ENCODE results near the gene SLC16A5.
A peak's percentile ranks its signal among the peaks of the same experiment; 100 is the strongest.

The SLC16A5 gene

DNA sequence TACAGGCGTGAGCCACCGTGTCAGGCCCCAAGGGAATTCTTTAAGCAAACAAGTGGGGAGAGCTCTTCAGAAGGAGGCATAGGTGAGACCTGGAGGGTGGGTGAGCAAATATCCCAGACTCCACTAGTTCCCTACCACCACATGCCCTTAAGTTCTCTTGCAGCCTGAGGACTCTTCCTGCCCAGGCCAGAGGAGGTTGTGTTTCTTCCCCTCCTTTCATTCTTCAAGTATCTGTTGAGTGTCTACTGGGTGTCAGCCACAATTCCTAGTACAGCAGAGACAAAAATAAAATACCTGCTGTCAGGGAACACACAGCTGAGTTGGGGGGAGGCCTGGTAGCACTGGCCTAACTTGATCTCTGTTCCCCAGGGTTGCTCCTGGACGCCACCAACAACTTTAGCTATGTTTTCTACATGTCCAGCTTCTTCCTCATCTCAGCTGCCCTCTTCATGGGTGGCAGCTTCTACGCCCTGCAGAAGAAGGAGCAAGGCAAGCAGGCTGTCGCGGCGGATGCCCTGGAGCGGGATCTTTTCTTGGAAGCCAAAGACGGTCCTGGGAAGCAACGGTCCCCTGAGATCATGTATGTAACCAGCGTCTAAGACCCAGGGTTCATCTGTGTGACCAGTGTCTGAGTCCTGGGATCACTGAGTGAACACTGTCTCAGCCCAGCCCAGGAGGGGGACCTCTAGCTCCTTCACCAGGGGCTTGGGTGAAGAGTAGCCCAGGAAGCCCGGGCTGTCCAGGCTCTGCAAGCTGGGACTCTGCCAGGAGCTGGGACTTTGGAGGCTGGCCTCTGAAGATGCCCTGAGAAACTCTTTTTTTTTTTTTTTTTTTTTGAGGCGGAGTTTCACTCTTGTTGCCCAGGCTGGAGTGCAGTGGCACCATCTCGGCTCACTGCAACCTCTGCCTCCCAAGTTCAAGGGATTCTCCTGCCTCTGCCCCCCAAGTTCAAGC lies 16.1 kb downstream of the SLC16A5 start:
- no peak overlapping the region for H3K27ac ChIP-seq
- DNase-seq = no peak
- H3K36me3 ChIP-seq (replicated peaks) = no peaks in the 10 kb centered on the region
- no peak overlapping the region for H3K4me3 ChIP-seq (ENCODE audit: low read depth, low read length)
- in situ Hi-C loops (cut with HindIII; ENCODE audit: low pct_ligation_motif_present, low sequenced_read_pairs) = no loop called here
- H3K27me3 ChIP-seq (replicated peaks) = no peaks in the 10 kb centered on the region
- no peak for TF ChIP-seq CTCF (IDR thresholded peaks at IDR 0.05; ENCODE audit: low read depth, low read length, missing control alignments)

DNA sequence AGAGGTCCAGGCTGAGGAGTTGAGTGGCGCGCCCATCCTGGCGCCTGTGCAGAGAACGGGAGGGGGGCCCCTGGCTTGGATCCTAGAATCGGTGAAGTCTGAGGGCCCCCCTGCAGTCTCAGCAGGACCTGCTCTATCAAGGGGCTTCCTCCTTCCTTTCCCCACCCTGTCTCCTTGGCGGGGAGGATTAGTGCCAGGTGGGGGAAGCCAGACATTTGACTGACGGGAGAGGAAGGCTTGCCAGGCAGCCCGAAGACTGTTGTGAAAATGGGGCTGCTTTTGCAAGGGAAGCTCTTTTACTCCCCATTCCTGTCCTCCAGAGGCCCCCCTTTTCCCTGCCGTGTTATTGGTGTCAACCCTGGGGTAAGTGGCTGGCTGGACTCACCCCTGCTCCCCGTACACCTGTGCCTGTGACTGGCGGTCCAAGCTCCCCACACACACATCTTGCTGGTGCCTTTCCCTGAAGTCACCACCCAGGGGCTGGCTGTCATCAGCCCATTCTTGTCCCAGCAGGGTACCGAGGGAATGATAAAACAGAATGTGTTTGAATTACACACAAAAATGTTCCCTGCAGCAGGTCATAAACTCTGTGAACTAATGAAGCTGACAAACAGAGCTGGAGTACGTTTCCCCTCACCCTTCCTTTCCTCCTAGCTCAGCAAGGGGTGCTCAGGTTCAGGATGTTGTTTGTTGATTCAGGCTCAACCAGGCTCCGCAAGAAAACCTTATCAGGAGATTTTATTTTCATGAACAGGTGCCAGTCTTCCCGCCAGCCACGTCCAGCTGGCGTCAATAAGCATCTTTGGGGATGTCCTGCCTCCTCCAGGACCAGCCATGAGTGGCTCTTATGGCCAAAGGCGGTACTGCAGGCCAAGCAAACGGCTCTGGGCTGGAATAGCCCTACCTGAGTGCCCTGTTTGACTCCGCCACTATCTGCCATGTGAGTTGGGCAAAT lies 17.6 kb downstream of the SLC16A5 start:
- Histone ChIP-seq H3K4me3 (ENCODE audit: low read depth, low read length) (no peak overlapping the region), H3K27ac (no peak overlapping the region), H3K36me3 (replicated peaks) (no peaks in the 10 kb centered on the region), H3K27me3 (replicated peaks) (no peaks in the 10 kb centered on the region)
- in situ Hi-C loops (cut with HindIII; ENCODE audit: low pct_ligation_motif_present, low sequenced_read_pairs) = no loop called here
- TF ChIP-seq CTCF (IDR thresholded peaks at IDR 0.05; ENCODE audit: low read depth, low read length, missing control alignments) = peak; percentile 86
- DNase-seq = peak; percentile 22

DNA sequence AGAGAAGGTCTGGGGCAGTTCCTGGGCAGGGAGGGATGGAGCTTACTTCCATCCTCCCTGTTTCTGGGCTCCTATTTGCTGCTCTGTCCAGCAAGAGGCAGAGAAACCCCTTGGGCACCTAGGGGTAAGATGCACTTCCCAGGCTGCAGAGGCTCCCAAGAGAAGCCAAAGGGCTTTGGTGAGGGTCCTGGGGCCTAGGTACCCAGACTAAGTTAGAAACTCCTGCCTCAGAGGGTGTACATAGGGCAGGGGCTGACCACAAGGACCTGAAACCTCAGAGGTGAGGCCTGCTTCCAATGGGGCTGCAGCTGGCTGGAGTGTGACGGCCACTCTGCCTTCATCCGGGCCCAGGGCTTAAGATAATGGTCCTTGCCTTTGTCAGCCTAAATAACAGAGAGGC lies 20.4 kb downstream of the SLC16A5 start:
- Histone ChIP-seq H3K4me3 (ENCODE audit: low read depth, low read length) (no peak overlapping the region), H3K36me3 (replicated peaks) (no peaks in the 10 kb centered on the region), H3K27ac (no peak overlapping the region), H3K27me3 (replicated peaks) (no peaks in the 10 kb centered on the region)
- no peak for TF ChIP-seq CTCF (IDR thresholded peaks at IDR 0.05; ENCODE audit: low read depth, low read length, missing control alignments)
- in situ Hi-C loops (cut with HindIII; ENCODE audit: low pct_ligation_motif_present, low sequenced_read_pairs) = no loop called here
- DNase-seq = no peak

DNA sequence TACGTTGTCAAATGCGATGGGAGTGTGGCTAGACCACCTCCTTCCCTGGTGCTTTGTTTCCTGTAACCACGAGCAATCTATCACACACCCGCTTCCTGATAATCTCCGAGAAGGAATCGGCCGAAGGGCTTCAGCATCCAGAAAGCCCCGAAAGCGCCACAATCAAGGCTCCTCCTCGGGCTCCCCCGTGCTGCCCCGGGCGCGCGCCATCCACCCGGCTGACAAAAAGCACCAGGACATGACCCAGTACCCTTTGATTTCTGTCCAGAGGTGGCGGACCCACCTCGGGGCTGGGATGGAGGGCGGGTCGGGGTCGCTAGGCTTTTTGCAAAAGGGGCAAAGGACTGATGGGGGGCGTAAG lies 21.3 kb downstream of the SLC16A5 start:
- no peak overlapping the region for H3K27ac ChIP-seq
- DNase-seq = no peak
- peak overlapping the region; percentile 76 for H3K4me3 ChIP-seq (ENCODE audit: low read depth, low read length)
- no peaks in the 10 kb centered on the region for H3K27me3 ChIP-seq (replicated peaks)
- no peak for TF ChIP-seq CTCF (IDR thresholded peaks at IDR 0.05; ENCODE audit: low read depth, low read length, missing control alignments)
- no peaks in the 10 kb centered on the region for H3K36me3 ChIP-seq (replicated peaks)
- in situ Hi-C loops (cut with HindIII; ENCODE audit: low pct_ligation_motif_present, low sequenced_read_pairs) = no loop called here

DNA sequence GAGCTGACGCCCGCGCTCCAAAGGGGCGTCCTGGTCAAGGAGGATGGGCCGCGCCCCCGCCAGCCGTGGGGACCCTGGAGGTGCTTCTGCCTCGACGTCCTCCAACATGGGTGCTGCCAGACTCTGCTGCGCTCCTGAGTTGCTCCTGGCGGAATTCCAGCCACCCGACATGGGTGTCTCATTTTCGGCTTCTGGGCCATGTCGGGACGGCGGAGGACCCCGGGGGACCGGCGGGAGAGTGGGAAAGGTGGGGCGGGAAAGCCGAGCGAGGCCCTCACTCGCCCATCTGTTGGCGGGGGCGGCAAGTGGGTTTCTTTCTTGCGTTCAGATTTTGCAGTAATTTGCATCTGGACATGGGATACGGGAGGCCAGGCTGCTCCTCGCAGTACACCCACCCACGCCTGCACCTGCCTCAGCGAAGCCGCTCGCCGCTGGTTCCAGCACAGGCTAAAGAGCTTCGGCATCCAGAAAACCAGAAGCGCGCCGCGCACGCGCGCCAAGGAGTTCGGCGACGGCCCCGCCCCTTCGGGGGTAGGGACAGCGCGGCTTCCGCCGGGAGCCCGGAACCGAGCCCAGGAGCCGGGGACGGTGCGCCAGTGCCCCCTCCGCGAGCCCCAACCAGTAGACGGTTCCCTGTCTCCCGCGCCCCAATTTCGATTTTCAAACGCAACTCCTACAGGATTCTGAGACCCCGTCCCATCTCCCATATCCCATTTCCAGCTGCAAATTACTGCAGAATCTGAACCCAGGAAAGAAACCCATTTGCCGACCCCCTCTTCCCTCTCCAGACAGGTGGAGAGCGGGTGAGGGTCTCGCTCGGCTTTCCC lies 21.9 kb downstream of the SLC16A5 start, which contains the start of gene ARMC7:
TSS of gene ARMC7 (plus strand) at position 563 of the 827 bp plus-strand sequence. CDS start 320 bp downstream, outside the sequence.
- peak within 1 kb of the TSS; percentile 76 for H3K4me3 ChIP-seq (ENCODE audit: low read depth, low read length)
- H3K27me3 ChIP-seq (replicated peaks) = no peaks in the 10 kb centered on the region
- no peak within 1 kb of the TSS for H3K27ac ChIP-seq
- no peak for TF ChIP-seq CTCF (IDR thresholded peaks at IDR 0.05; ENCODE audit: low read depth, low read length, missing control alignments)
- no peaks in the 10 kb centered on the region for H3K36me3 ChIP-seq (replicated peaks)
- in situ Hi-C loops (cut with HindIII; ENCODE audit: low pct_ligation_motif_present, low sequenced_read_pairs) = no loop called here
- peak; percentile 69 for DNase-seq
